Activated naive CD4-positive, alpha-beta T cell treated with anti-CD3 and anti-CD28 coated beads, Interleukin-2, amount 50 U/mL, for 72 hours (primary cell): ENCODE data around the gene FOXP2. TPM values are rescaled to one million over a fixed set of nuclear protein-coding genes. Genes with fewer than 3 reads are reported as not detected.
"Not testable (repeated sequence)": the region's sequence is repeated elsewhere in the genome, so short reads cannot be mapped to it uniquely, and the experiment has no call there.

Experiments
- ATAC-seq, 2 donors: fragments of 150-1000 bp; cut with Tn5 transposase; 2 replicates each; pipeline ENCODE4 v1.10.0; 2021; ENCODE audit warnings: mild to moderate bottlenecking in 2 of 2, moderate library complexity in 2 of 2
- DNase-seq, 2 donors: peaks; one replicate each; pipeline ENCODE4 v3.0.0; 2021 to 2022; ENCODE audit warnings: low spot score in 2 of 2
- H3K27ac Mint-ChIP-seq, 2 donors: one replicate each; pipeline ENCODE4 v1.8.0; 2022; ENCODE audit warnings: mild to moderate bottlenecking in 2 of 2, mixed read lengths in 2 of 2
- H3K36me3 Mint-ChIP-seq, 2 donors: one replicate each; pipeline ENCODE4 v1.8.0; 2022; ENCODE audit warnings: mixed read lengths in 2 of 2
- H3K9me3 Mint-ChIP-seq, 2 donors: one replicate each; pipeline ENCODE4 v1.8.0; 2022; ENCODE audit warnings: mixed read lengths in 2 of 2
- total RNA-seq, 2 donors: library from RNA; stranded (reverse); gene quantifications; one replicate each; pipeline ENCODE4 v1.2.3, GENCODE V29; 2022

FOXP2 gene
- total RNA-seq, 2 donors from 2014 or later, result not detected

GRCh38 chr7:114466917-114467316 is 52.3 kb downstream of the FOXP2 start:
- Mint-ChIP-seq H3K9me3 (peaks cover 0 to 4% of the 10 kb centered on the region in 2 donors), H3K27ac (no peak overlapping the region), H3K36me3 (no peaks in the 10 kb centered on the region)
- no peak for ATAC-seq
- DNase-seq, result no peak

- H3K27ac Mint-ChIP-seq, result no peak overlapping the region
- DNase-seq (no peak), ATAC-seq (no peak)
- no peaks in the 10 kb centered on the region for H3K36me3 Mint-ChIP-seq
- H3K9me3 Mint-ChIP-seq, result peaks cover 0 to 3% of the 10 kb centered on the region in 2 donors
Observed at GRCh38 chr7:114468844-114469243, 54.2 kb downstream of the FOXP2 start.

GRCh38 chr7:114472896-114473512 is 58.4 kb downstream of the FOXP2 start:
- Mint-ChIP-seq H3K27ac (no peak overlapping the region), H3K9me3 (no peaks in the 10 kb centered on the region), H3K36me3 (no peaks in the 10 kb centered on the region)
- ATAC-seq (no peak), DNase-seq (no peak)

- H3K36me3 Mint-ChIP-seq, result no peaks in the 10 kb centered on the region
- H3K27ac Mint-ChIP-seq, result no peak overlapping the region
- DNase-seq, result no peak
- no peak for ATAC-seq
- peaks cover 0 to 4% of the 10 kb centered on the region in 2 donors for H3K9me3 Mint-ChIP-seq
Observed at GRCh38 chr7:114478384-114478783, 63.8 kb downstream of the FOXP2 start.

- no peaks in the 10 kb centered on the region for H3K36me3 Mint-ChIP-seq
- peaks cover 6 to 11% of the 10 kb centered on the region in 2 donors for H3K9me3 Mint-ChIP-seq
- no peak for DNase-seq
- no peak for ATAC-seq
- H3K27ac Mint-ChIP-seq, result no peak overlapping the region
Observed at GRCh38 chr7:114481999-114482398, 67.4 kb downstream of the FOXP2 start.

GRCh38 chr7:114484226-114484625 is 69.6 kb downstream of the FOXP2 start:
- DNase-seq (no peak), ATAC-seq (no peak)
- Mint-ChIP-seq H3K9me3 (peaks cover 14 to 18% of the 10 kb centered on the region in 2 donors), H3K36me3 (peaks cover 6 to 7% of the 10 kb centered on the region in 2 donors), H3K27ac (no peak overlapping the region)

- no peak for ATAC-seq
- Mint-ChIP-seq H3K36me3 (peaks cover 6 to 7% of the 10 kb centered on the region in 2 donors), H3K9me3 (peaks cover 21% of the 10 kb centered on the region in 2 donors), H3K27ac (no peak overlapping the region)
- DNase-seq, result no peak
Observed at GRCh38 chr7:114487174-114487573, 72.6 kb downstream of the FOXP2 start.

- H3K27ac Mint-ChIP-seq, result no peak overlapping the region
- H3K36me3 Mint-ChIP-seq, result peaks cover 6 to 7% of the 10 kb centered on the region in 2 donors
- ATAC-seq, result no peak
- H3K9me3 Mint-ChIP-seq, result peaks cover 23 to 24% of the 10 kb centered on the region in 2 donors
- DNase-seq, result no peak
Observed at GRCh38 chr7:114488696-114489095, 74.1 kb downstream of the FOXP2 start.

- not testable (repeated sequence) for ATAC-seq, H3K36me3 Mint-ChIP-seq, DNase-seq, H3K9me3 Mint-ChIP-seq, H3K27ac Mint-ChIP-seq
Observed at GRCh38 chr7:114497491-114497890, 82.9 kb downstream of the FOXP2 start.

GRCh38 chr7:114502454-114503254 is 88.0 kb downstream of the FOXP2 start:
- Mint-ChIP-seq H3K9me3 (no peaks in the 10 kb centered on the region), H3K27ac (no peak overlapping the region), H3K36me3 (no peaks in the 10 kb centered on the region)
- DNase-seq (no peak), ATAC-seq (no peak)

- Mint-ChIP-seq H3K36me3 (no peaks in the 10 kb centered on the region), H3K9me3 (no peaks in the 10 kb centered on the region), H3K27ac (no peak overlapping the region)
- DNase-seq (no peak), ATAC-seq (no peak)
Observed at GRCh38 chr7:114504586-114504985, 90.0 kb downstream of the FOXP2 start.

- no peak for ATAC-seq
- H3K27ac Mint-ChIP-seq, result no peak overlapping the region
- no peaks in the 10 kb centered on the region for H3K9me3 Mint-ChIP-seq
Observed at GRCh38 chr7:114507381-114507780, 92.8 kb downstream of the FOXP2 start.

GRCh38 chr7:114508086-114508485 is 93.5 kb downstream of the FOXP2 start:
- no peak for DNase-seq
- no peaks in the 10 kb centered on the region for H3K9me3 Mint-ChIP-seq
- no peak overlapping the region for H3K27ac Mint-ChIP-seq
- ATAC-seq, result no peak
- H3K36me3 Mint-ChIP-seq, result no peaks in the 10 kb centered on the region

More at GRCh38 chr7:114507381-114507780, 92.8 kb downstream of the FOXP2 start:
- no peaks in the 10 kb centered on the region for H3K36me3 Mint-ChIP-seq
- no peak for DNase-seq

GRCh38 chr7:114510824-114511223 is 96.2 kb downstream of the FOXP2 start:
- H3K9me3 Mint-ChIP-seq, DNase-seq, H3K36me3 Mint-ChIP-seq, H3K27ac Mint-ChIP-seq, ATAC-seq: not testable (repeated sequence)

GRCh38 chr7:114519240-114519639 is 104.6 kb downstream of the FOXP2 start:
- H3K27ac Mint-ChIP-seq, result no peak overlapping the region
- H3K36me3 Mint-ChIP-seq, result no peaks in the 10 kb centered on the region
- DNase-seq (no peak), ATAC-seq (no peak)
- H3K9me3 Mint-ChIP-seq, result no peaks in the 10 kb centered on the region

GRCh38 chr7:114522081-114522480 is 107.5 kb downstream of the FOXP2 start:
- H3K27ac Mint-ChIP-seq, result no peak overlapping the region
- H3K36me3 Mint-ChIP-seq, result no peaks in the 10 kb centered on the region
- H3K9me3 Mint-ChIP-seq, result peaks cover 4 to 5% of the 10 kb centered on the region in 2 donors
- ATAC-seq (no peak), DNase-seq (no peak)

- H3K9me3 Mint-ChIP-seq, result peaks cover 4 to 5% of the 10 kb centered on the region in 2 donors
- no peak for DNase-seq
- H3K36me3 Mint-ChIP-seq, result no peaks in the 10 kb centered on the region
- ATAC-seq, result no peak
- H3K27ac Mint-ChIP-seq, result no peak overlapping the region
Observed at GRCh38 chr7:114527589-114527988, 113.0 kb downstream of the FOXP2 start.
